NK-92 treated with Interleukin-12 subunit alpha and Interleukin-12 subunit beta, amount 100 ng/mL, for 24 hours (cell line): ENCODE data around the gene PPARA.
"Not testable (repeated sequence)": the region's sequence is repeated elsewhere in the genome, so short reads cannot be mapped to it uniquely, and the experiment has no call there.

Source experiments
- DNase-seq: peaks from one replicate; lab custom pipeline; 2025; lab: John Stamatoyannopoulos, UW

Gene PPARA

GRCh38 chr22:46173152-46173551 lies 22.8 kb downstream of the PPARA start:
- no peak for DNase-seq

- no peak for DNase-seq
These were observed 25.3 kb downstream of the PPARA start for GRCh38 chr22:46175631-46176030.

- DNase-seq: no peak
These were observed 26.2 kb downstream of the PPARA start for GRCh38 chr22:46176508-46177003.

- no peak for DNase-seq
These were observed 28.6 kb downstream of the PPARA start for GRCh38 chr22:46178755-46179505.

- DNase-seq: no peak
These were observed 29.4 kb downstream of the PPARA start for GRCh38 chr22:46179748-46180147.

- no peak for DNase-seq
These were observed 30.2 kb downstream of the PPARA start for GRCh38 chr22:46180370-46181137.

- peak; percentile 67 for DNase-seq
These were observed 33.4 kb downstream of the PPARA start for GRCh38 chr22:46183733-46184132.

GRCh38 chr22:46185283-46185682 lies 35.0 kb downstream of the PPARA start:
- no peak for DNase-seq

- no peak for DNase-seq
These were observed 37.5 kb downstream of the PPARA start for GRCh38 chr22:46187862-46188261.

GRCh38 chr22:46192210-46192993 lies 42.1 kb downstream of the PPARA start:
- DNase-seq: no peak

- DNase-seq: no peak
These were observed 43.6 kb downstream of the PPARA start for GRCh38 chr22:46193898-46194310.

- DNase-seq: no peak
These were observed 45.3 kb downstream of the PPARA start for GRCh38 chr22:46195487-46196165.

GRCh38 chr22:46196278-46196677 lies 46.0 kb downstream of the PPARA start:
- no peak for DNase-seq

- no peak for DNase-seq
These were observed 47.9 kb downstream of the PPARA start for GRCh38 chr22:46198274-46198673.

- DNase-seq: not testable (repeated sequence)
These were observed 48.5 kb downstream of the PPARA start for GRCh38 chr22:46198806-46199205.

- DNase-seq: peak; percentile 17
These were observed 50.9 kb downstream of the PPARA start for GRCh38 chr22:46201059-46201757.

GRCh38 chr22:46202897-46203600 lies 52.7 kb downstream of the PPARA start:
- DNase-seq: no peak

- DNase-seq: no peak
These were observed 53.3 kb downstream of the PPARA start for GRCh38 chr22:46203601-46203980.

GRCh38 chr22:46209262-46209661 lies 58.9 kb downstream of the PPARA start:
- no peak for DNase-seq

- no peak for DNase-seq
These were observed 61.9 kb downstream of the PPARA start for GRCh38 chr22:46212195-46212594.

GRCh38 chr22:46213052-46213451 lies 62.7 kb downstream of the PPARA start:
- DNase-seq: no peak
